Tibial artery (tissue), 4 donors: ENCODE data around the gene CSNK1G3.

Source experiments
- DNase-seq, 2 donors: peaks; one replicate each; pipeline ENCODE4 v3.0.0-alpha.2; 2019
- H3K27ac ChIP-seq, 2 donors: fragments of 200-600 bp; sonication (generic) in 1 of 2; 1 replicate in 1 of 2; 2 replicates in 1 of 2; pipeline ENCODE4 v1.5.1; 2018 to 2019; ENCODE audit warnings: mild to moderate bottlenecking in 1 of 2
- H3K27me3 ChIP-seq, 2 donors: fragments of 200-600 bp; sonication (generic) in 1 of 2; one replicate each; pipeline versions ENCODE4 v1.5.1 to v1.6.0; 2016 to 2019
- H3K36me3 ChIP-seq, 3 donors: fragments of 200-600 bp; sonication (generic) in 2 of 3; one replicate each; pipeline ENCODE4 v1.5.1; 2016 to 2019; ENCODE audit warnings: mild to moderate bottlenecking in 2 of 3
- H3K4me1 ChIP-seq, 4 donors: fragments of 200-600 bp; sonication (generic) in 2 of 4; 1 replicate in 3 of 4; 2 replicates in 1 of 4; pipeline ENCODE4 v1.5.1; 2016 to 2019
- H3K4me3 ChIP-seq, 2 donors: fragments of 200-600 bp; sonication (generic) in 1 of 2; 1 replicate in 1 of 2; 2 replicates in 1 of 2; pipeline ENCODE4 v1.5.1; 2018 to 2019; ENCODE audit warnings: mild to moderate bottlenecking in 2 of 2
- H3K9me3 ChIP-seq, 3 donors: fragments of 200-600 bp; sonication (generic) in 1 of 3; one replicate each; pipeline ENCODE4 v1.5.1; 2016 to 2019
- CTCF ChIP-seq, 2 experiments: fragments of 200-600 bp in 1 of 2; fragments of 450-650 bp in 1 of 2; IDR thresholded peaks; one replicate each; pipeline ENCODE4 v1.5.1; 2017 to 2019; ENCODE audit warnings: antibody characterized with exemption in 2 of 2, mild to moderate bottlenecking in 1 of 2, moderate library complexity in 1 of 2
- intact Hi-C: fragments of 100-400 bp; cut with DNase I; formaldehyde crosslinking; loops from one replicate; pipeline ENCODE4 v1.15.0; 2023; ENCODE audit warnings: low total_unique reads

Gene CSNK1G3

GRCh38 chr5:123549256-123549904 lies 37.4 kb downstream of the CSNK1G3 start:
- no peaks in the 10 kb centered on the region for H3K9me3 ChIP-seq
- intact Hi-C loops = no loop called here
- no peaks in the 10 kb centered on the region for H3K36me3 ChIP-seq
- no peak overlapping the region for H3K4me3 ChIP-seq
- DNase-seq = no peak
- H3K27me3 ChIP-seq = no peaks in the 10 kb centered on the region
- peaks cover 0 to 8% (median 2%) of the 10 kb centered on the region in 4 donors for H3K4me1 ChIP-seq
- H3K27ac ChIP-seq = no peak overlapping the region
- TF ChIP-seq CTCF (IDR thresholded peaks at IDR 0.05) = no peak

DNA sequence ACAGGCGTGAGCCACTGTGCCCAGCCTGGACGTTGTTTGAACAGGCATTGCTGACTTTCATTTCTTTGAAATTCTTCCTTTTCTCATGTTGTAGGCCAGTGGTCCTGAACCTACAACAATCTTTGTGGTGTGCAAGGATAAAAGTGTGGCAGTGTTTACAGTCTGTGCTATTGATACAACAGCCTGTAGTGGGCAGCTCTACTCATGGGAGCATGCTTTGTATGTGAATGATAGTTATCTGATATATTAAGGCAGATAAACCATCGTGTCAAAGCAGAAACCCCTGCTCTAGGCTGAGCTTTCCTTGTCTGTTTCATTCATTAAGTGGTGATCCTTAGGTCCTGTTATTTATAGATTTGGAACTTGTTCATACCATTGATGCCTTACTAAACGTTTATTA lies 42.6 kb downstream of the CSNK1G3 start:
- DNase-seq = no peak
- H3K36me3 ChIP-seq = peaks cover 0 to 8% (median 4%) of the 10 kb centered on the region in 3 donors
- no peaks in the 10 kb centered on the region for H3K4me1 ChIP-seq
- no peaks in the 10 kb centered on the region for H3K9me3 ChIP-seq
- TF ChIP-seq CTCF (IDR thresholded peaks at IDR 0.05) = no peak
- no peak overlapping the region for H3K4me3 ChIP-seq
- intact Hi-C loops = no loop called here
- H3K27ac ChIP-seq = no peak overlapping the region
- no peaks in the 10 kb centered on the region for H3K27me3 ChIP-seq

- Histone ChIP-seq H3K9me3 (no peaks in the 10 kb centered on the region), H3K4me3 (no peak overlapping the region), H3K4me1 (no peaks in the 10 kb centered on the region), H3K27ac (no peak overlapping the region), H3K36me3 (peaks cover 0 to 8% (median 4%) of the 10 kb centered on the region in 3 donors), H3K27me3 (no peaks in the 10 kb centered on the region)
- no peak for DNase-seq
- intact Hi-C loops = no loop called here
- TF ChIP-seq CTCF (IDR thresholded peaks at IDR 0.05) = no peak
Observed at GRCh38 chr5:123557907-123558306, 45.9 kb downstream of the CSNK1G3 start.

- Histone ChIP-seq H3K4me3 (no peak overlapping the region), H3K9me3 (no peaks in the 10 kb centered on the region), H3K4me1 (peaks cover 0 to 3% (median 0%) of the 10 kb centered on the region in 4 donors), H3K27ac (no peak overlapping the region), H3K27me3 (no peaks in the 10 kb centered on the region), H3K36me3 (peaks cover 0 to 8% (median 4%) of the 10 kb centered on the region in 3 donors)
- DNase-seq = no peak
- intact Hi-C loops = no loop called here
- no peak for TF ChIP-seq CTCF (IDR thresholded peaks at IDR 0.05)
Observed at GRCh38 chr5:123558762-123559433, 46.9 kb downstream of the CSNK1G3 start.

DNA sequence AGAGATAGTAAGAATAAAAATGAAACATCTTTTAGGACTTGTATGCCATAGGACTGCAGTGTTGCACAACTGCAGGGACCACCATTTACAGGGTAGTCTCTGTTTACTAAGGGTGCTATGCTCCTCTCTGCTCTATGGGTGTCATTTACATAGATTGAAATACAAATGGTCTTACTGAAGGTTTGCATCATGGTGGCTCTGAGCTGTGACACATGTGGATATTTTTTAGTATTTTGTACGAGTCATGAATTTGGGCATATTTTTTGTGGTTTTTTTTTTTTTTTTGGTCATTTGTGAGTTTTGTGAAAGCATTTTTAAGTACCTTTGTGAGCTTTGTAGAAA lies 47.4 kb downstream of the CSNK1G3 start:
- no peak for TF ChIP-seq CTCF (IDR thresholded peaks at IDR 0.05)
- DNase-seq = no peak
- intact Hi-C loops = no loop called here
- Histone ChIP-seq H3K4me3 (no peak overlapping the region), H3K27ac (no peak overlapping the region), H3K27me3 (no peaks in the 10 kb centered on the region), H3K36me3 (peaks cover 0 to 8% (median 4%) of the 10 kb centered on the region in 3 donors), H3K4me1 (peaks cover 0 to 3% (median 0%) of the 10 kb centered on the region in 4 donors), H3K9me3 (no peaks in the 10 kb centered on the region)
